Measurements from ENCODE around the gene RNF212.

RNF212 gene

GRCh38 chr4:1093391-1094335 is 19.7 kb downstream of the RNF212 start:
- CTCF ChIA-PET = no interaction called here
- TF ChIP-seq CTCF (IDR thresholded peaks at IDR 0.05; ENCODE audit: control extremely low read depth, extremely low read depth, low read depth, missing control alignments) = no peak
- DNase-seq (ENCODE audit: extremely low spot score) = no peak
- POLR2A ChIA-PET = no interaction called here

GRCh38 chr4:1092983-1093361 is 20.4 kb downstream of the RNF212 start:
- ChIA-PET CTCF (no interaction called here), POLR2A (no interaction called here)
- TF ChIP-seq CTCF (IDR thresholded peaks at IDR 0.05; ENCODE audit: control extremely low read depth, extremely low read depth, low read depth, missing control alignments) = no peak
- DNase-seq (ENCODE audit: extremely low spot score) = no peak

GRCh38 chr4:1092026-1092982 is 21.1 kb downstream of the RNF212 start:
- POLR2A ChIA-PET = no interaction called here
- CTCF ChIA-PET = interaction anchor here (1.5 kb wide), 1 partner anchor 13 kb away, joined by 3 read pairs; no protein-coding TSS in a partner anchor
- peak; percentile 12 for TF ChIP-seq CTCF (IDR thresholded peaks at IDR 0.05; ENCODE audit: control extremely low read depth, extremely low read depth, low read depth, missing control alignments)
- DNase-seq (ENCODE audit: extremely low spot score) = no peak

DNA sequence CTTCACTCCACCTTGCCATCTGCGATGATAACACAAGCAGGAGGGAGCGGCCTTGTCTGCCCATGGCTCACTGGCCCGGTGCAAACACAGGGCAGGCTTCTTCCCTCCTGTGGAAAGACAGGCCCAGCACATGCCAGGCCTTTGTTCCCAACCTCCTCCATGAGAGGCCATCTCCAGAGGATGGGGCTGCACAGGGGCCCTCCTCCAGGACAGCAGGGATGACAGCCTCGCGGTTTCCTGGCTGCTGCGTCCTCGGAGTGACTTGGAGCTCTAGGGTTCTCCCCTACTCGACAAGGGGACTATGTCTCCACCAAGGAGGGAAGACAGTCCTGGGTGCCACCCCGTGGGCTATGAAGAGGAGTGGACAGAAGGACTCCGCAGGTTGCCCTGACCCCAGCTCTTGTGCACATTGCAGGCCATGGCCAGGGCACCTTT is 21.8 kb downstream of the RNF212 start:
- no peak for TF ChIP-seq CTCF (IDR thresholded peaks at IDR 0.05; ENCODE audit: control extremely low read depth, extremely low read depth, low read depth, missing control alignments)
- no peak for DNase-seq (ENCODE audit: extremely low spot score)
- ChIA-PET POLR2A (no interaction called here), CTCF (interaction anchor here (1.2 to 1.5 kb wide), 2 partner anchors 12 to 14 kb away, joined by 3 read pairs; no protein-coding TSS in a partner anchor)

DNA sequence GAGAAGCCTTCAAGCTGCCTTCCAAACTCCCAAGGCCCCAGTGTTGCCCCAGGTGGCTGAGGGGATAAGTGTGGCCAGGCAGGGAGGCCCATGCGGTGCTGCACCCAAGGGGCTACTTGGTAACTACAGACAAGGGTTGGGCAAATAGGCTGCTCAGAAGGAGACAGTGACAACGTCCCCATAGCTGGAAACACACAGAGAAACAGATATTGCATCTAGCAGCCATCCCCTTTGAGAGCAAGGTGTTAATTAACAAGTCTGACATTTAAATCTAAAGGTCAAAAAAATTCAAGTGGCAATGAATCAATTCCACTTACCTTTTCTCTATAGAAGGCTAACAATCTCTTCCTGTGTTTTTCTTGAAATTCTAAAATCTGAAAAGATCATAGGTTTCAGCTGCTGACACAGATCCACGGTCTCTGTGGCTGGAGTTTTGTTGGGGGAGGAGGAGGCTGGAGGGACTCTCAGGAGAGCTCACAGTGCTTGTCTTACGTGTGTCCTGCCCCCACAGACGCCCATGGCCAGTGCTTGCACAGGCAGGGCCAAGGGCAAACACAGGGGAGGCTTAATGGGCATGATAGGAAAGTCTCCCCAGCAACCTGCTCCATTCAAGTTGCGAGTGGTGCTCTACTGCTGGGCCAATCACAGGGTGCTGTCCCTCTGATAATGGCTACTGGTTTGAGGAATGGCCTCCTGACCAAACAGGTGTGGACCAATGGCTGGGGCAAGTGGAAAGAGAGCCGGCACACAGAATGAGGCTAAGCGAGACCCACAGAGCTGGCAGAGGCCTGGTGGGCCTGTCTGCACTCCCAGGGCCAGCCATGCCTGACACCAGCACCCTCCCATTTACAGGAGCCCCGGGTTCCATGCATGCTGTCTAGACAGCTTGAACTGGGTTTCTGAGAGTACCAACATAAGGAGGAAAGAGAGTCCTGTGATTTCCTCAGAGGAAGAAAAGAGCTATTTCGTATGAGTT is 22.6 kb downstream of the RNF212 start:
- no peak for TF ChIP-seq CTCF (IDR thresholded peaks at IDR 0.05; ENCODE audit: control extremely low read depth, extremely low read depth, low read depth, missing control alignments)
- ChIA-PET POLR2A (no interaction called here), CTCF (interaction anchor here (1.2 to 1.5 kb wide), 2 partner anchors 11 to 13 kb away, joined by 3 read pairs; no protein-coding TSS in a partner anchor)
- DNase-seq (ENCODE audit: extremely low spot score) = no peak

Data from GM10248 (cell line).